ENCODE measurements around the gene SOD1. TPM values are rescaled to one million over a fixed set of nuclear protein-coding genes. Genes with fewer than 3 reads are reported as not detected.
A peak's percentile ranks its signal among the peaks of the same experiment; 100 is the strongest.
"Not testable (repeated sequence)": the region's sequence is repeated elsewhere in the genome, so short reads cannot be mapped to it uniquely, and the experiment has no call there.

Gene SOD1
- total RNA-seq, 1 donor from 2014 or later = 430 TPM

GRCh38 chr21:31651491-31651890 lies 8.0 kb upstream of the SOD1 start:
- DNase-seq (ENCODE audit: missing footprints); ATAC-seq; intact Hi-C loops (cut with DNase I): not testable (repeated sequence)

- DNase-seq (ENCODE audit: missing footprints) (no peak), ATAC-seq (no peak)
- intact Hi-C loops (cut with DNase I) = no loop called here
These were observed 5.2 kb upstream of the SOD1 start for GRCh38 chr21:31654340-31654739.

- ATAC-seq; intact Hi-C loops (cut with DNase I); DNase-seq (ENCODE audit: missing footprints): not testable (repeated sequence)
These were observed 4.5 kb upstream of the SOD1 start for GRCh38 chr21:31654821-31655580.

- intact Hi-C loops (cut with DNase I) = no loop called here
- DNase-seq (ENCODE audit: missing footprints) (no peak), ATAC-seq (no peak)
These were observed 3.0 kb upstream of the SOD1 start for GRCh38 chr21:31656199-31657095.

GRCh38 chr21:31658053-31658452 lies 1.4 kb upstream of the SOD1 start:
- DNase-seq (ENCODE audit: missing footprints) = no peak
- intact Hi-C loops (cut with DNase I) = no loop called here
- ATAC-seq = no peak

GRCh38 chr21:31659286-31659535 lies 282 bp upstream of the SOD1 start:
- no peak for DNase-seq (ENCODE audit: missing footprints)
- intact Hi-C loops (cut with DNase I) = no loop called here
- peak; percentile 11 for ATAC-seq

- intact Hi-C loops (cut with DNase I) = loop anchor here (5.0 kb wide), 1 partner anchor 72 kb away; the partner anchor contains the start of gene SCAF4
- ATAC-seq = no peak
- no peak for DNase-seq (ENCODE audit: missing footprints)
These were observed 719 bp downstream of the SOD1 start for GRCh38 chr21:31660259-31660565.

GRCh38 chr21:31660591-31660990 lies 1.1 kb downstream of the SOD1 start:
- intact Hi-C loops (cut with DNase I) = loop anchor here (5.0 kb wide), 1 partner anchor 72 kb away; the partner anchor contains the start of gene SCAF4
- ATAC-seq = no peak
- no peak for DNase-seq (ENCODE audit: missing footprints)

GRCh38 chr21:31663584-31664249 lies 4.2 kb downstream of the SOD1 start:
- no peak for ATAC-seq
- no peak for DNase-seq (ENCODE audit: missing footprints)
- intact Hi-C loops (cut with DNase I) = loop anchor here (5.0 kb wide), 1 partner anchor 69 kb away; the partner anchor contains the start of gene SCAF4

GRCh38 chr21:31665397-31665796 lies 5.9 kb downstream of the SOD1 start:
- intact Hi-C loops (cut with DNase I) = no loop called here
- DNase-seq (ENCODE audit: missing footprints) = no peak
- no peak for ATAC-seq

GRCh38 chr21:31665869-31666268 lies 6.4 kb downstream of the SOD1 start:
- ATAC-seq; DNase-seq (ENCODE audit: missing footprints); intact Hi-C loops (cut with DNase I): not testable (repeated sequence)

GRCh38 chr21:31666445-31667010 lies 7.0 kb downstream of the SOD1 start:
- ATAC-seq (no peak), DNase-seq (ENCODE audit: missing footprints) (no peak)
- intact Hi-C loops (cut with DNase I) = no loop called here

GRCh38 chr21:31667132-31667531 lies 7.6 kb downstream of the SOD1 start:
- ATAC-seq (no peak), DNase-seq (ENCODE audit: missing footprints) (no peak)
- intact Hi-C loops (cut with DNase I) = no loop called here

GRCh38 chr21:31667639-31668038 lies 8.1 kb downstream of the SOD1 start:
- DNase-seq (ENCODE audit: missing footprints) (no peak), ATAC-seq (no peak)
- intact Hi-C loops (cut with DNase I) = no loop called here

GRCh38 chr21:31668651-31669491 lies 9.4 kb downstream of the SOD1 start:
- ATAC-seq = no peak
- no peak for DNase-seq (ENCODE audit: missing footprints)
- intact Hi-C loops (cut with DNase I) = no loop called here

- no peak for DNase-seq (ENCODE audit: missing footprints)
These were observed 10.6 kb downstream of the SOD1 start for GRCh38 chr21:31670070-31670469.

GRCh38 chr21:31671146-31671716 lies 11.7 kb downstream of the SOD1 start:
- ATAC-seq = no peak
- intact Hi-C loops (cut with DNase I) = no loop called here
- no peak for DNase-seq (ENCODE audit: missing footprints)

More at GRCh38 chr21:31670070-31670469, 10.6 kb downstream of the SOD1 start:
- no peak for ATAC-seq
- intact Hi-C loops (cut with DNase I) = no loop called here

GRCh38 chr21:31671931-31672330 lies 12.4 kb downstream of the SOD1 start:
- peak; percentile 68 for DNase-seq (ENCODE audit: missing footprints)
- peak; percentile 22 for ATAC-seq
- intact Hi-C loops (cut with DNase I) = no loop called here
